ENCODE measurements around the gene PLCH1.

DNA sequence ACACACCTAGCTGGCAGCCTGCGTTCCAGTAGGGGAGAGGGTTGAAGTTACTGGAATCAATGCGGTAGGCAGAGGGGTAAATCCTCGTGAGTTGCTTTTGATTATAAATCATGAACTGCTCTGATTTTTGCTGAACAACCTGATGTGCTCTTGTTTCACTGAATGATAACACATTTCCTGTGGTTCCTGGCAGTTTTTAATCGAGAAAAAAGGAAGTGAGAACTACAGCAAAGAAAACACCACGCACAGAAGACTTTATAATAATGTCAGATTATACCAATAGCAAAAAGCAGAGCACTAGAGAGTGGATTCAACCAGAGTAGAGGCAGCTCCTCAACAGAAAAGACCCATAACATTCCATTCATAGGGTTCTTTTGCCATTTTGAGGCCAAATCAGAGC, 250.5 kb downstream of the PLCH1 start:
- no peak for TF ChIP-seq EZH2 (IDR thresholded peaks at IDR 0.05; ENCODE audit: borderline replicate concordance, low read depth, low read length, severe bottlenecking)
- TF ChIP-seq, protein P1, sequence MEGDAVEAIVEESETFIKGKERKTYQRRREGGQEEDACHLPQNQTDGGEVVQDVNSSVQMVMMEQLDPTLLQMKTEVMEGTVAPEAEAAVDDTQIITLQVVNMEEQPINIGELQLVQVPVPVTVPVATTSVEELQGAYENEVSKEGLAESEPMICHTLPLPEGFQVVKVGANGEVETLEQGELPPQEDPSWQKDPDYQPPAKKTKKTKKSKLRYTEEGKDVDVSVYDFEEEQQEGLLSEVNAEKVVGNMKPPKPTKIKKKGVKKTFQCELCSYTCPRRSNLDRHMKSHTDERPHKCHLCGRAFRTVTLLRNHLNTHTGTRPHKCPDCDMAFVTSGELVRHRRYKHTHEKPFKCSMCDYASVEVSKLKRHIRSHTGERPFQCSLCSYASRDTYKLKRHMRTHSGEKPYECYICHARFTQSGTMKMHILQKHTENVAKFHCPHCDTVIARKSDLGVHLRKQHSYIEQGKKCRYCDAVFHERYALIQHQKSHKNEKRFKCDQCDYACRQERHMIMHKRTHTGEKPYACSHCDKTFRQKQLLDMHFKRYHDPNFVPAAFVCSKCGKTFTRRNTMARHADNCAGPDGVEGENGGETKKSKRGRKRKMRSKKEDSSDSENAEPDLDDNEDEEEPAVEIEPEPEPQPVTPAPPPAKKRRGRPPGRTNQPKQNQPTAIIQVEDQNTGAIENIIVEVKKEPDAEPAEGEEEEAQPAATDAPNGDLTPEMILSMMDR (IDR thresholded peaks at IDR 0.05; ENCODE audit: borderline replicate concordance, extremely low read depth, low read length, poor library complexity, severe bottlenecking), result no peak

Data from DND-41 (cell line).